ENCODE results near the gene ZNF12.

The ZNF12 gene

GRCh38 chr7:6648066-6648814 lies 58.5 kb downstream of the ZNF12 start:
- in situ Hi-C loops (cut with MboI; ENCODE audit: low sequenced_read_pairs) = no loop called here

DNA sequence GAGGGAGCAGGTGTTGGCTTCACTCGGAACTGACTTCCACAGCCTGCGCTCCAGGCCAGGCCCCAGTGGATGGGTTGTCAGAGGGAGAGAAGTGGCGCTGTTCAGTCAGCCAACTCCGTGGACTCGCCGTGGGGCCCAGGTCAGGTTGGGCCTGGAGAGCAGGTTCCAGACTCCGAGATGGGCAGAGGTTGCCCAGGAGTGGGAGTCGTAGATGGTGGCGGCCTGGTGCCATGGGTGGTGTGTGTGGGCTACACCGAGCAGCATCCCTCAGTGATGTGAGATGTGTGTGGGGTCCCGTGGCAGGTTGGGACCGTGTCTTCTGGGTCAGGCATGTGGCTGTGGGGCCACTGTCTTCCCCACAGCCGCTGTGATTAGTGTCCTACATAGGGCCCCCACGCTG lies 59.2 kb downstream of the ZNF12 start:
- in situ Hi-C loops (cut with MboI; ENCODE audit: low sequenced_read_pairs) = no loop called here

GRCh38 chr7:6647080-6647479 lies 59.7 kb downstream of the ZNF12 start:
- in situ Hi-C loops (cut with MboI; ENCODE audit: low sequenced_read_pairs) = no loop called here

DNA sequence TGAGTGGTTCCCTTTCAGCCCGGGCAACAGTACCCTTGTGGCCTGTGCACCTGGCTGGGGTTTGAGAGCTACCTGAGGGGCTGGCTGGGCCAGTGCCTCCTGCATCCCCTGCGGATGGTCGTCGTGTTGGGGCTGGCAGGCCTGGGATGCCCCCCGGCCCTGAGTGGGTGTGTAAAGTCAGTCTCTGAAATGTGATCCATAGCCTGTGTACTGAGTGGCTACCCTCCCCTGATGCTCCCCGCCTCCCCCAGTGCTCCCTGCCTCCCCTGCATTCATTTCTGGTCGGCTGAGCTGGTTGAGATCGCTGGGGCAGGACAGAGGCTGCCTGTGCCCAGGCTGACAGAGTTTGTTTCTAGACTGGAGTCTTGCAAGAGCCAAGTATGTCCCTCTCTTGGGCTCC lies 60.3 kb downstream of the ZNF12 start:
- in situ Hi-C loops (cut with MboI; ENCODE audit: low sequenced_read_pairs) = no loop called here

DNA sequence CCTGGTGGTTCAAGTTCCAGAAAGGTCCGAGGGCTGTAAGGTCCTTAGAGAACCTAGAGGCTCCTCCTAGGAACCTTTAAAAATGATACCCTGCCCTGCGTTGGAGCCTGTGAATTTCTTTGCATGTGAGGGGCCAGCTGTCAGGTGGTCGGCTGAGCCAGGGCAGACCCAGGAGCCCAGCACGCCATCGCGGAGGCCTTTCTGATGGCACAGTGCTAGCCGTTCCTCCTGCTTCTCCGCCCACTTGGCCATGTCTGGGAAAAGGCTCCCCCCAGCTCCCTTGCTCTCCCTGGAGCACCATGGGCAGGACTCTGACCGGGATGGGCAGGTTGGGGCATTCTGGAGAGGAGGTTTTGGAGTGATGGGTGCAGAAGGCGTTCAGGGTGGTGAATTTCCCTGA lies 62.0 kb downstream of the ZNF12 start:
- in situ Hi-C loops (cut with MboI; ENCODE audit: low sequenced_read_pairs) = no loop called here

DNA sequence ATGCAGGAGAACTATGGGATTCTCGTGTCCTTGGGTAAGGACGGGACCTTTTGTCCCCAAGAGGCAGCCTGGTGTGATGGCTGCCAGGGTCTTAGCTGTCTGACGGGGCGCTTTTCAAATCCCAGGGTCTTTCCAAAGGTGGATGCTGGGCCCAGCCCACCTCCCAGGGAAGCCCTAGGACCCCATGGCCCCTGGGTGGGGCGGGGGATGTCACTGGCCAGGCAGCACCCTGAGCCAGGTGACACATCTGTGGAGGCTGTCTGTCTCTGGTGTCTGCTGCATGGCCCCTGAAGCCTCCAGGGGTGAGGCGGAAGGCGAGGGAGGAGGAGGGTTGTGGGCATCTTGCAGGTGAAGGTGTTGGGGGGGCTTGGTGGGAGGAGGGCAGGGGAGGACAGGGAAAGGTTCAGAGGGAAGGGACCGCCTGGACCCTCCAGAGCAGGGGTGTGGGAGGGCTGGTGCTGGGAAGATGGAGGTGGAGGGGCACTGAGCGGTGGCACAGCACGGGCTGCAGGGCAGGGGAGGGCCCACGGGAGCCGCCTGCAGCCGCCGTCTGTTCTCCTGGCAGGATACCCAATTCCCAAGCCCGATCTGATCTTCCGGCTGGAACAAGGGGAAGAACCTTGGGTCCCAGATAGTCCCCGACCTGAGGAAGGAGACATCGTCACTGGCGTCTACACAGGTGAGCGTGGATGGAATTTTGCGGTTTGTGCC lies 62.7 kb downstream of the ZNF12 start:
- in situ Hi-C loops (cut with MboI; ENCODE audit: low sequenced_read_pairs) = no loop called here

DNA sequence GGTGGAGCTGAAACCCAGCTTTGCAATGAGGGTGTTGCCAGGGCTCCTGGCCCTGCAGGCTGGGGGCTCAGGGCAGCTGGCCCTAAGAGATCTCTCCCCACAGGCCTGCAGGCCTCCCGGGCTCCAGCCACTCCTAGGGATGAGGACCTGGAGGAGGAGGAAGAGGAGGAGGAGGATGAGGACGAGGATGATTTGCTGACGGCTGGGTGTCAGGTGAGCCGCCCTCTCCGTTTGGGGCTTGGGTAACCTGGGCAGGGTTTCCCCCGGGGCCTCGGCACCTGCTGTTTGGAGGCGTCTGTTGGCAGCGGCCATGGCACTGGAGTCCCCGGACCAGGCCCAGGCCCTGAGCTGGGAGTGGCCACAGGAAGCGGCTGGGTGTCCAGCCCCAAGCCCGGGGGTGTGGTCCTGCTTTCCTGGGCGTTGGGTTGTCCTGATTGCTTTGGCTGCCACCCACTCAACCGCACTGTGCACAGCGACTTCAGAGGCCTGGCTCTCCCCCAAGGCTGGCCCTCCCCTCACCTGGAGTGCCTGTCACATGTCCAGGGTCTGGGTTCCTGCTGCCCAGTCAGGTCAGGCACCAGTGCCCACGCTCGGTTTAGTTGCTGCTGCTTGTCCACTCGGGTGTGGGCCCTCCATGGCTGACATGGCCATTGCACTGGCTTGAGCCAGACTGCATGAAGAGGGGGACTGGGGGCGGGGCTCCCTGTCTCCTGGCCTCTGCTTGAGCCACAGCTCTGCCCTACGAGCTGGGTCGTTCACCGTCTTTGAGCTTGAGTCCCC lies 63.7 kb downstream of the ZNF12 start:
- in situ Hi-C loops (cut with MboI; ENCODE audit: low sequenced_read_pairs) = no loop called here

DNA sequence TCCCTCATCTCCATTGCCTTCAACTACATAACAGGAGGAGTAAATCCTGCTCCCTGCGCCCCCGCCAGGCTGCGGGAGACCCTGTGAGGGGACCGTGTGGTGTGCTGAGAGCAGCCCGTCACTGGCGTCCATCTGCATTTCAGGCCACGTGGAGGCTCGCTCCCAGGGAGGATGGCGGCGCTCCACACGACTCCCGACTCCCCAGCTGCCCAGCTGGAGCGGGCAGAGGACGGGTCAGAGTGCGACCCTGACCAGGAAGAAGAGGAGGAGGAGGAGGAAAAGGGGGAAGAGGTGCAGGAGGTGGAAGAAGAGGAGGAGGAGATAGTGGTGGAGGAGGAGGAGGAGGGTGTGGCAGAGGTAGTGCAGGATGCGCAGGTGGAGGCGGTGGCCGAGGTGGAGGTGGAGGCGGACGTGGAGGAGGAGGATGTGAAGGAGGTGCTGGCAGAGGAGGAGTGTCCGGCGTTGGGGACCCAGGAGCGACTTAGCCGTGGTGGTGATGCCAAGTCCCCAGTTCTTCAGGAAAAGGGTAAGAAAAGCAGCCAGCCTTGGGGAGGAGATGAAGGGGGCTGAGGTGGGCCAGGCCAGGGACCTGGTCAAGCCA lies 64.4 kb downstream of the ZNF12 start:
- in situ Hi-C loops (cut with MboI; ENCODE audit: low sequenced_read_pairs) = no loop called here

- in situ Hi-C loops (cut with MboI; ENCODE audit: low sequenced_read_pairs) = no loop called here
Measured at GRCh38 chr7:6641305-6642035, 65.3 kb downstream of the ZNF12 start.

GRCh38 chr7:6640246-6640721 lies 66.5 kb downstream of the ZNF12 start:
- in situ Hi-C loops (cut with MboI; ENCODE audit: low sequenced_read_pairs) = no loop called here

GRCh38 chr7:6639627-6640026 lies 67.1 kb downstream of the ZNF12 start:
- in situ Hi-C loops (cut with MboI; ENCODE audit: low sequenced_read_pairs) = no loop called here

- in situ Hi-C loops (cut with MboI; ENCODE audit: low sequenced_read_pairs) = no loop called here
Measured at GRCh38 chr7:6639032-6639431, 67.7 kb downstream of the ZNF12 start.
